Stimulated activated CD4-positive, alpha-beta T cell treated with anti-CD3 and anti-CD28 coated beads, Interleukin-1b, Interleukin-23, amount 100 ng/mL, for 4 hours (primary cell): Measurements from ENCODE around the gene DCAF5.

ENCODE experiments used
- DNase-seq, 2 donors: peaks; one replicate each; pipeline ENCODE4 v3.0.0-alpha.2; 2020; ENCODE audit warnings: low read depth in 2 of 2

The DCAF5 gene

DNA sequence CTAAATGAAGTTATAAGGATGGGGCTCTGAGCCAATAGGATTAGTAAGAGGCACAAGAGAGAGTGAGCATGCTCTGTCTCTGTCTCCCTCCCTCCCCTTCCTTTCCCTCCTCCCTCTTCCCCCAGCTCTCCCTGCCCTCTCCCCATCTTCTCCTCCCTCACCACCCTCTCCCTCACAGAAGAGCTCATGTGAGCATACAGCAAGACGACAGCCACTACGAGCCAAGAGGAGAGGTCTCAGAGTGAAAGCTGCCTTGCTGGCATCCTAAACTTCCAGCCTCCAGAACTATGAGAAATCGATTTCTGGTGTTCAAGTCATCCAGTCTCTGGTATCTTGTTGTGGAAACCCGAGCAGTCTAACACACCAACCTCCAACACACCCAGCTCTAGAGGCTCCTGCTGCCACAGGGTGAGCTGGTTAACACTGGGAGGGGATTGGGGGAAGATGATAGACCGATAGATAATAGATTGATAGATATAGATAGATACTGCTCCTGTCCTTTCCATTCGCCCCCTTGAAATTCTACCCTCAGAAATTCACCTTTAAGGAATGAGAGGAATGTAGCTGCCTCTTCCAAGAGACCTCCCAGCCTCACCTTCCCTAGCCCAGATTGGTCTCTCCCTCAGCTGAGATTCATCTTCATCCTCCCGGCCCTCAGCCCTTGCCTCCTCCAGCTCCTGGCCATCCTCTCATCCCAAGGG lies 148.0 kb downstream of the DCAF5 start:
- no peak for DNase-seq

DNA sequence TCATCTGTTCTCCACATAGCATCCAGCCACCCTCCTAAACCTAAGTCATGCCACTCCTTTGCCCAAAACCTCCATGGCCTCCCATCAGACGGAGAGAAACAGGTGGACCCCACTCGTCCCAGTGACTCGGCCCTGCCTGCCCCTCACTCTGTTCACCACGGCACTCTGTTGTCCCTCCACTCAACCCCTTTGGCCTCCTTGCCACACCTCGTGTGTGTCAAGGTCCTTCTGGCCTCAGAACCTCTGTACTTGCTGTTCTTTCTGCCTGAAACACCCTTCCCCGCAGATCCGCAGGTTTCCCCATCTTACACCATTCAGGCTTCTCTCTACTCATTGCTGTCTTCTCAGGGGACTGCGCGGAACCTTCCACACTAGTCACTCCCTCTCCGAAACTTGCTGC lies 149.3 kb downstream of the DCAF5 start:
- no peak for DNase-seq

DNA sequence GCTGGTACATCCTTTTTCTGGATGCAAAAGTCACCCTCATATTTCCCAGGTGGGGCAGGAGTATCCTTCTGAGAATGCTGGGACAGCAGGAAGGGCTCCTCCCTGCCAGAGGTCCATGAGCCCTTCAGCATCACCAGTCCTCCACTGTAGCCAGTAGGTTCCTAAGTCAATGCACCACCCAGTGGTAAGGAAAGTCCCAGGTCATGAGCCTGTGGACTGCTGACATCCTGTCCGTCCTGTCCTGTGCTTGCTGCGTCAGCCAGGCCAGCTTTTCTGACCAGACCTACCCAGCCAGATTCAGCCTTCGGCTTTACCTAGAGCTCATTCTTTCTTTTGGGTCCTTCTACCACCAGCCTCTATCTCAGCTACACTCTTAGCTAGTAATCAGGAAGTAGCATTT lies 150.8 kb downstream of the DCAF5 start:
- no peak for DNase-seq

DNA sequence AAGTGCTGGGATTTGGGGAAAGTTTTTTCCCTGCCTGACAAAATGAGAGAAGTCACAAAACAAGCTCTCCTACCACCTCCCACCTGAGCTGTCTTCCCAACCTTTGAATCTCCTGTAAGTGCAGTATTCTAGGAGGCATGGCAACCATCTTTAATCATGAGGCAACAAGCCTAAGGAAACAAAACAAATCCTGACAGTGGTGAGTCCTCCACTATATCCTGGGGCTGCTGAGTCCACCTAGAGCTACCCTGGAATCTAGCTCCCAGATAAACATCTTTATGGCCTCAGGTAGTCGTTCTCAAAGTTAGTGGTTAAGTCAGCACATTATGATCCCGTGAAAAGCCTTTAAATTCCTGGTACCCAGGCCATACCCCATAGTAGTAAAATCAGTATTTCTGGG lies 151.5 kb downstream of the DCAF5 start:
- no peak for DNase-seq
